GM18520 (cell line): ENCODE results near the gene OCA2.

ENCODE experiments used
- ATAC-seq: cut with Tn5 transposase; IDR thresholded peaks from one replicate; pipeline ENCODE4 v1.9.1; 2021; ENCODE audit not compliant: unreplicated experiment

Gene OCA2

GRCh38 chr15:27885201-27885600 is 213.9 kb downstream of the OCA2 start:
- no peak for ATAC-seq

DNA sequence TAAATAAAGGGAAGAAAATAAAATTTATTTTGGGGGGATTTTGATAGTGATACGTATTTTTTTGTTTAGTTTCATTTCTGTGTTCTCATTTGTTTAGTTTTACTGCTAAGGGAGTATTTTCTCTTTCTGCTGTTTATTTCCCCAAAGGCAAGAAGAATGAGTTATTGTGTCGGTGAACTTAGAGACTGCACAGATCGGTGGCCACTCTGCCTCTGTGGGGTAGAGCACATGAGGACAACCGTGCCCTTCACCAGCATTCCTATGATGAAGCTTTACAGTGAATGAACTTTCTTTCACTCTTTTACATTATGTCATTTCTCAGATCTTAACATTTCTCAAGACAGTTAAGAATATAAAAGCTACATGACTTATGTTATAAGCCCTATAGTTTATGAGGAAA is 214.4 kb downstream of the OCA2 start:
- no peak for ATAC-seq

- ATAC-seq = no peak
Observed at GRCh38 chr15:27878841-27879240, 220.3 kb downstream of the OCA2 start.

GRCh38 chr15:27873828-27874227 is 225.3 kb downstream of the OCA2 start:
- no peak for ATAC-seq

GRCh38 chr15:27873039-27873438 is 226.1 kb downstream of the OCA2 start:
- no peak for ATAC-seq

DNA sequence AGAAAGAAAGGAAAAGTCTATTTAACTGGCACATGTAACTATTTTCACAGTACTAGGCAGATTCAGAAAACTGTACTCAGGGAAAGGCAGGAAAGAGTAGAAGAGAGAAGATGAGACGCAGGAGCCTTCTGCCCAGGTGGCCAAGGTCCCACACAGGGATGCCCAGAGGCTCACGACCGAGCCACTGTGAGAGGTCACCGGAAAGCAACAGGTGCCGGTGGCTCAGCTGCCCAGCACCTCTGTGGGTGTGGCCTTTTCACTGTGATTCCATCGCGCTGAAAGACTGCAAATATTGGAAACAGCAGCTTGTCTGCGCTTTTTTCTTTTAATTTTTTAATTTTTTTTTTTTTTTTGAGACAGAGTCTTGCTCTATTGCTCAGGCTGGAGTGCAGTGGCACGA is 226.8 kb downstream of the OCA2 start:
- no peak for ATAC-seq

DNA sequence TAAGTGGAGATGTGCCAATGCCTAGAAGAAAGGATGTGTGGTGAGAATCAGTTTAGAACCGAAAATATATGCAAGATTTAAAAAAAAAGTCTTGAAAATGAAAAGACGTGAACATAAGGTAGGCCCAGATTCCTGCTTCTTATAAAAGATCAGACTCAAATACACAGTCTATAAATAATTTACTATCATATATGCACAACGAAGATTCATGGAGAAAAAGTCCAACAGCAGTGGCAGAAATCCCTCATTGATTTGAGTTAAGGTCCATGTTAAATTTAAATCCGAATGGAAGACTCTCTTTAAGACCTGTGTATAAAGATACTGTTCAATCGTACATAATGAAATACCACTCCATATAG is 227.2 kb downstream of the OCA2 start:
- ATAC-seq = no peak

DNA sequence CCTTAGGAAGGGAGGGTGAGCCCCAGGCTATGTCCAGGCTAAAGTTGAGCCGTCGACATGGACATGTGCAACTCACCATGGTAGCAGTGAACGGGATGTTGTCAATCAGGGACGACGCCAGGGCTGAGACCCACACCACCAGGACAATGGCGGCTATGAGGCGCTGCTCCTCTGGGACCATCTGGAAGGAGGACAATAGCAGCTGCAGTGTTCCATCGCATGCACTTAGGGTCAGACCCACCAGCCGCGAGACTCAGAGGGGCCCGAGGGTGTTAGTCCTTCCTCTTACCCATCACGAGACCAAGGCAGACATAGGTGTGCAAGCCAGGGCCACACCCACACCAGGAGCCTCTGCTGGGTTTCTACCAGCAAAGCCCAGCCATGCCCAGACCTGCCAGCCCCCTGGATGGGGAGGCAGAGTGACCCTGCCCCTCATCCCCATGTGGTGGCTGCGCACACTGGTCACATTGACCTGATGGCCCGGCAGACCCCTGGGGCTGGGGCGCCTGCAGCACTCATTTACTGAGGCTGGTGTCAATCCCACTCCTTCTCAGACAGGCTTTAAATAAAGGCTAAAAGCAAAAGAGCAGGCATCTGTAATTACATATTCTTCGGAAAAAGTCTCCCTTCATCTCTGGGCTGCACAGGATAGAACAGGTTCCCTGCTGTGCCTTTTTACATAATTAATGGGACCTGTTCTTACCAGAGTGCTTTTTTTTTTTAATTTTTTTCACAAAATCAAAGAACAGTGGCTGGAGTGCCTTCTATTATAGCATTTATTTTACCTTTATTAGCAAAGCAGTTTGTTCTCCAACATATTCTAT is 227.8 kb downstream of the OCA2 start:
- ATAC-seq = no peak

GRCh38 chr15:27870320-27870719 is 228.8 kb downstream of the OCA2 start:
- ATAC-seq = no peak

DNA sequence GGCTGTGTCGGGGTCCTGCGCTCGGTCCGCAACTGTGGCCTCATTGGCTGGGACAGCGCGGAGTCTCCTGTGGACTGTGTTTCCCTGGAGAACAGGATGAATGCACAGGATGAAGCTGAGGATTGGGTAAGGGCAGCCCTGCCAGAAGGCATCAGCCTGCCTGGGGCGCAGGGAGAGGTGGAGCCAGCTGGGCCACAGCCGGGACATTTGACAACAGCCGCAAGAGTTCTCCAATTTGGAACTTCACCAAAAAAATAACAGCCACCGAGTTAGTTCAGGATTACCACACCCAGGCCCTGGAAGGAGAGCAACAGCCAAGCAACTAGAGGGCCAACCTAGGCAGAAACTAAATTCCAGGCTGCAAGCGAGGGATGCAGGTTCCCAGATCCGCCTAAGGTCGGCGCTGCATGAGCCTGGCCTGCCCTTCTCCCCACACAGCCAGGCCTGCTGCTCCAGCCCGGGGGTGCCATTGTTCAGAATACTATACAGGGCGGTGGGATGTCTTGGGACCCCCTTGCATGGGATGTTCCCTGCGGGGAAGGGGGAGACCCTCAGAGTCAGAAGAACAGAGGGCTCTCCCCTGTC is 229.3 kb downstream of the OCA2 start:
- ATAC-seq = no peak

DNA sequence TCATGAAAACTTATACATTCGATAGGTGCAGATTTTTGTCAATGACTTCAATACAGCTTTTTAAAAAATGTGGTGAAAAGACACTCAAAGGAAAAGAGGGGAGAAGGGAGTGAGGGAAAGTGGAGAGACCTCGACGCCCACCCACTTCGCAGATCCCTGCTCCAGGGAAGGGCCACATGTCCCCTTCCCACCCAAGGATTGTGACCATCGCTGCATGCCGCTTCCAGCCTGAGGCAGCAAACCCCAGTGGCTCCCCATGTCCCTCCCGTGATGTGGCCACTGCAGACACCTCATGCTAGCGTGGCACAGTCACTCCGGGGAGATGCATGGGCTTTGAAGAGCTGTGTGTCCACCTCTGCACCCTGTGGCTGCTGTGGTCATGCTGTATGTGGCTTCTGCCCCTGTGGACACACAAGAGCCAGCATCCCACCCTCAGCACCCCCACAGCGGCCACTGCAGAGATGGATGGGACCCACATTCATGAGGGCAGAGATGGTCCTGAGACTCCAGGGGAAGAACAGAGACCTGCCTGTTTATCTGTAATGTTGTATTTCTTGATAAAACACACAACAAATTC is 230.2 kb downstream of the OCA2 start:
- ATAC-seq = no peak

- no peak for ATAC-seq
Observed at GRCh38 chr15:27867861-27868260, 231.3 kb downstream of the OCA2 start.

GRCh38 chr15:27866505-27867165 is 232.5 kb downstream of the OCA2 start:
- no peak for ATAC-seq

DNA sequence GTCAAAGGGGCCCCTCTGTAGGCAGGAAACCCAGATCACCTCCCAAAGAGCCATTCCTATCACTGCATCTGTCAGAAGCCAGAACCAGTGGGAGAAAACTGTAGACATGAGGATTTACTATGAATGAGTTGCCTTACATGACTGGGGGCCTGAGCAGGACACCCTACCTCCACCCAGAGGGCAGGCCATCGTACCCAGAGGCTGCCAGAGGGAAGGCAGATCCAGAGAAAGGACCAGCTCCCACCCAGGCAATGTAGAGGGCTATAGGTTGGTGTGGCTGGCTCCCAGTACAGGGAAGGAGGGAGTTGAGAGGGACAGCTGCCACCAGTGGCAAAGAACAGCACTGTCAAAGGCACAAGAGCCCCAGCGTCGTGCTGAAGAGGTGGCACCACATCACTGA is 233.2 kb downstream of the OCA2 start:
- no peak for ATAC-seq

- no peak for ATAC-seq
Observed at GRCh38 chr15:27865323-27865922, 233.7 kb downstream of the OCA2 start.

DNA sequence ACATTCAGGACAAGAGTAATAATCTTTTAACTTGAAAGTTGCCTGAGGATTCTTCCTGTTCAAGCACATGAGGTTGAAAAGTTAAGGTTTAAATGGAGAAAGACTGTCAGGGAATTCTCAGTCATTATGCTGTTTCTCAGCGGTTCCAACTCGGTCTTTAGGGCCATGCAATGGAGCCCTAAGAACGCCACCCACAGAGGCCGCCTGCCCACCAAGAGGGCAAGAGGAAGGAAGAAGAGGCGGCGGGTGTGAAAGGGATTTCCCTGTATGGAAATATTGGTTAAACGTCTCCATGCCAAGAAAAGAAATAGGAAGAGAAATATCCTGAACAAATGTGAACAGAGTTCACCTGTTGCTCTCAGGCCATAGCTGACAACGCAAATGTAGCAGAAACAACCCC is 234.4 kb downstream of the OCA2 start:
- ATAC-seq = no peak

- no peak for ATAC-seq
Observed at GRCh38 chr15:27864086-27864485, 235.0 kb downstream of the OCA2 start.

- no peak for ATAC-seq
Observed at GRCh38 chr15:27863000-27863399, 236.1 kb downstream of the OCA2 start.

GRCh38 chr15:27861171-27861570 is 237.9 kb downstream of the OCA2 start:
- ATAC-seq = no peak

DNA sequence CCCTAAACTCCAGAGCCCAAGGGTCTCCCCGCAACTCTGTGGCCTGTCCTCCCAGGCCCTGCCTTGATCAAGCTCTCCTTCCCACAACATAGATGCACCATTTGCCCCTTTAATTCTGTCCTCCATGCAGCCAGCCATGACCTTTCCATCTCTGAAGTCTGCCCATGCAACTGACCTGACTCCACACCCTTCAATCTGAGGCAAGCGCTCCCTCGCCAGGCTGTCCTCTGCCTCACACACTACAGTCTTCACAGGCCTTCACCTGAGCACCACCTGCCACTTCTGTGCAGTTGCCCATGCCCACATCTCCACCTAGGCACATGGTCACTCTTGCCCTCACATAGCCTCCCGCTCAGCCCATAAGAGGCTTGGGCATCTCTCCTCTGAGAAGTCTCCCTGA is 244.0 kb downstream of the OCA2 start:
- ATAC-seq = no peak

DNA sequence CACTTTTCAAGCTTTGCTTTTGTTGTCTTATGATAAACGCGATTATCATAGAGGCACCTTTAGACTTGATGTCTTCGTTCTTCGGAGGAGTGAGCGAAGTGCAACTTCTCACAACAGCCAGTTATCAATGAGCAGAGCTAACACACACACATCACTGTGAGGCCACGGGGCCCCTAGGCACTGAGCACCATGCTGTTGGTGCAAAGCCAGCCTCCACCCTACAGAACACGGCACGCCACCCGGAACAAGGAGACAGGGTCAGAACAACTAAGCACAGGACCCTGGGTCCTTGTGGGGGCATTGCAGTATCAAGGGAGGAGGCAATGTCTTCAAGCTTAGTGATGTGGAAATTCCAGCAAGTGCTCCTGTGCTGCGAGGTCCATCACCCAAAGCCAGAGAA is 244.5 kb downstream of the OCA2 start:
- ATAC-seq = no peak
